ENCODE data around the gene ACAD11.

Gene ACAD11

GRCh38 chr3:132509506-132509905 lies 150.1 kb downstream of the ACAD11 start:
- no peak overlapping the region for H2BK15ac ChIP-seq (ENCODE audit: low read depth, poor library complexity, severe bottlenecking)
- no peak overlapping the region for H3K23ac ChIP-seq (ENCODE audit: low read length in 2 of 2)
- H2BK5ac ChIP-seq (ENCODE audit: low read depth, low read length, poor library complexity, severe bottlenecking): no peak overlapping the region
- no peak overlapping the region for H2BK120ac ChIP-seq (ENCODE audit: low read depth, low read length)
- no peak overlapping the region for H4K8ac ChIP-seq (ENCODE audit: low read length)
- H3K9ac ChIP-seq (ENCODE audit: low read length): peak overlapping the region; percentile 33
- H3K79me1 ChIP-seq (replicated peaks; ENCODE audit: low read length, poor library complexity, severe bottlenecking): peaks cover 11% of the 10 kb centered on the region
- no peak overlapping the region for H2BK12ac ChIP-seq (ENCODE audit: low read length in 2 of 2)
- H3K9me3 ChIP-seq (ENCODE audit: control insufficient read depth, low read length): no peaks in the 10 kb centered on the region
- H3K4me2 ChIP-seq (ENCODE audit: low read length, poor library complexity, severe bottlenecking): no peak overlapping the region
- no peaks in the 10 kb centered on the region for H3K4me1 ChIP-seq (ENCODE audit: control insufficient read depth, insufficient read depth, low read depth, low read length)
- H3K27me3 ChIP-seq (ENCODE audit: control insufficient read depth in 1 of 2, insufficient read depth in 1 of 2, low read length in 2 of 2): no peaks in the 10 kb centered on the region
- no peak for DNase-seq
- H2AFZ ChIP-seq (ENCODE audit: low read depth, low read length): no peak overlapping the region
- H4K91ac ChIP-seq (ENCODE audit: low read length): no peak overlapping the region
- H3K36me3 ChIP-seq (ENCODE audit: control insufficient read depth in 1 of 2, insufficient read depth in 2 of 2, low read depth in 1 of 2, low read length in 2 of 2): peaks cover 3 to 97% of the 10 kb centered on the region in 2 experiments
- no peak overlapping the region for H2AK5ac ChIP-seq (ENCODE audit: low read length, severe bottlenecking)
- no peak overlapping the region for H3K18ac ChIP-seq (ENCODE audit: low read depth in 1 of 2, low read length in 2 of 2)
- H3K4me3 ChIP-seq (ENCODE audit: insufficient read depth in 1 of 2, low read depth in 1 of 2, low read length in 2 of 2): no peak overlapping the region
- no peak overlapping the region for H3K27ac ChIP-seq (ENCODE audit: low read length, poor library complexity, severe bottlenecking)
- WGBS: no CpG with 5 or more reads among the region's 1 CpG
- H3K14ac ChIP-seq (ENCODE audit: low read length in 2 of 2): no peak overlapping the region
- H3K4ac ChIP-seq (ENCODE audit: low read depth in 1 of 2, low read length in 2 of 2): no peak overlapping the region

DNA sequence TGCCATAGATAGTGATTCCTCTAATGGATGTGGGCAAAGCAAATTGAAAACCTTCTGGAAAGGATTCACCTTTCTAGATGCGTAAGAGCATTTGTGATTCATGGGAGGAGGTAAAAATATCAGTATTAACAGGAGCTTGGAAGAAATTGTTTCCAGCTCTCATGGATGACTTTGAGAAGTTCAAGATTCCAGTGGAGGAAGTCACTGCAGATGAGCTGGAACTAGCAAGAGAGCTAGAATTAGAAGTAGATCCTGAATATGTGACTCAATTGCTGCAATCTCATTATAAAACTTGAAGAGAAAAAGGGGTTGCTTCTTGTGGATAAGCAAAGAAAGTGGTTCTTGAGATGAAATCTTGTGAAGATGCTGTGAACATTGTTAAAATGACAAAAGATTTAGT lies 150.5 kb downstream of the ACAD11 start:
- Histone ChIP-seq H4K8ac (ENCODE audit: low read length) (no peak overlapping the region), H3K9ac (ENCODE audit: low read length) (peak overlapping the region; percentile 33), H3K18ac (ENCODE audit: low read depth in 1 of 2, low read length in 2 of 2) (no peak overlapping the region), H2BK15ac (ENCODE audit: low read depth, poor library complexity, severe bottlenecking) (no peak overlapping the region), H3K27me3 (ENCODE audit: control insufficient read depth in 1 of 2, insufficient read depth in 1 of 2, low read length in 2 of 2) (no peaks in the 10 kb centered on the region), H3K79me1 (replicated peaks; ENCODE audit: low read length, poor library complexity, severe bottlenecking) (peaks cover 11% of the 10 kb centered on the region), H3K36me3 (ENCODE audit: control insufficient read depth in 1 of 2, insufficient read depth in 2 of 2, low read depth in 1 of 2, low read length in 2 of 2) (peaks cover 3 to 97% of the 10 kb centered on the region in 2 experiments), H2BK120ac (ENCODE audit: low read depth, low read length) (no peak overlapping the region), H2BK12ac (ENCODE audit: low read length in 2 of 2) (no peak overlapping the region), H3K4ac (ENCODE audit: low read depth in 1 of 2, low read length in 2 of 2) (no peak overlapping the region), H3K9me3 (ENCODE audit: control insufficient read depth, low read length) (no peaks in the 10 kb centered on the region), H3K4me3 (ENCODE audit: insufficient read depth in 1 of 2, low read depth in 1 of 2, low read length in 2 of 2) (no peak overlapping the region), H4K91ac (ENCODE audit: low read length) (no peak overlapping the region), H2AFZ (ENCODE audit: low read depth, low read length) (no peak overlapping the region), H3K14ac (ENCODE audit: low read length in 2 of 2) (no peak overlapping the region), H3K27ac (ENCODE audit: low read length, poor library complexity, severe bottlenecking) (no peak overlapping the region), H3K23ac (ENCODE audit: low read length in 2 of 2) (no peak overlapping the region), H2BK5ac (ENCODE audit: low read depth, low read length, poor library complexity, severe bottlenecking) (no peak overlapping the region), H3K4me1 (ENCODE audit: control insufficient read depth, insufficient read depth, low read depth, low read length) (no peaks in the 10 kb centered on the region), H2AK5ac (ENCODE audit: low read length, severe bottlenecking) (no peak overlapping the region), H3K4me2 (ENCODE audit: low read length, poor library complexity, severe bottlenecking) (no peak overlapping the region)
- DNase-seq: no peak
- 100% methylated on average over 1 of the region's 1 CpG for WGBS

Data from mesenchymal stem cell (in vitro differentiated cells and primary cell).